HepG2 (cell line): ENCODE data around the gene C2CD3. TPM values are rescaled to one million over a fixed set of nuclear protein-coding genes. Genes with fewer than 3 reads are reported as not detected.
"Not testable (repeated sequence)": the region's sequence is repeated elsewhere in the genome, so short reads cannot be mapped to it uniquely, and the experiment has no call there.

ENCODE experiments used
- ATAC-seq: fragments of 200-7000 bp; cut with Tn5 transposase; 3 replicates; pipeline ENCODE4 v1.9.1; 2020; ENCODE audit warnings: mild to moderate bottlenecking, moderate library complexity
- BruUV-seq: library from RNA; stranded (reverse); fragments of 400-500 nt; replicated peaks from 2 replicates; lab custom pipeline; 2021; lab: Mats Ljungman, UMichigan
- CTCF ChIA-PET: fragments of 300-600 bp; formaldehyde crosslinking; extraction: SDS; loops from one replicate; lab custom pipeline; 2021; ENCODE audit warnings: low total read pairs, inconsistent platforms, low intra/inter-chr PET ratio; lab: Yijun Ruan, JAX
- POLR2A ChIA-PET: fragments of 350-600 bp; sonication (Branson Sonifier 250); formaldehyde crosslinking; loops from one replicate; lab custom pipeline; 2020; ENCODE audit warnings: antibody characterized with exemption, inconsistent platforms; lab: Yijun Ruan, JAX
- DNase-seq: peaks from one replicate; pipeline ENCODE4 v3.0.0-alpha.2; 2015; ENCODE audit warnings: low spot score
- FAIRE-seq: peaks from 3 replicates; lab custom pipeline; 2011; peaks lifted over from hg19 to GRCh38; lab: Jason Lieb, UNC
- H2AFZ ChIP-seq: one replicate; pipeline ENCODE4 v1.6.1; 2011; ENCODE audit warnings: low read length, inconsistent platforms
- H3K27ac ChIP-seq: fragments of 300-600 bp; 3 replicates; pipeline ENCODE4 v1.8.0; 2011; ENCODE audit warnings: mixed run types, mild to moderate bottlenecking, mixed read lengths, low read length, inconsistent platforms; ENCODE audit not compliant: insufficient read depth; ENCODE audit errors: extremely low read length
- H3K27me3 ChIP-seq, 2 experiments: fragments of 200-600 bp in 1 of 2; 2 replicates in 1 of 2; 3 replicates in 1 of 2; pipeline versions ENCODE4 v1.6.0 to v1.8.0; 2011; ENCODE audit warnings: low read length in 2 of 2, mild to moderate bottlenecking in 2 of 2, moderate library complexity in 2 of 2, inconsistent platforms in 1 of 2; ENCODE audit not compliant: insufficient read depth in 2 of 2, control insufficient read depth in 1 of 2
- H3K36me3 ChIP-seq, 2 experiments: fragments of 200-600 bp in 1 of 2; replicated peaks in 1 of 2; 2 replicates in 1 of 2; 3 replicates in 1 of 2; pipeline versions ENCODE4 v1.5.1 to v1.8.0; 2011; ENCODE audit warnings: low read length in 2 of 2, inconsistent platforms in 1 of 2; ENCODE audit not compliant: insufficient read depth in 2 of 2, control insufficient read depth in 1 of 2
- H3K4me1 ChIP-seq: 2 replicates; pipeline ENCODE4 v1.5.1; 2012; ENCODE audit warnings: low read length, inconsistent platforms; ENCODE audit not compliant: insufficient read depth
- H3K4me2 ChIP-seq: 2 replicates; pipeline ENCODE4 v1.6.0; 2011; ENCODE audit warnings: low read depth, low read length, inconsistent platforms
- H3K4me3 ChIP-seq, 3 experiments: fragments of 200-600 bp in 1 of 3; sonication (generic), shearing (Covaris generic) in 1 of 3; replicated peaks in 1 of 3; 2 replicates each; pipeline ENCODE4 v1.5.1; 2011 to 2016; ENCODE audit warnings: low read length in 3 of 3, inconsistent platforms in 2 of 3, low read depth in 2 of 3, mild to moderate bottlenecking in 2 of 3, control low read depth in 1 of 3, mixed read lengths in 1 of 3; ENCODE audit not compliant: insufficient read depth in 1 of 3
- H3K79me2 ChIP-seq: one replicate; pipeline ENCODE4 v1.6.1; 2011; ENCODE audit warnings: low read length, inconsistent platforms; ENCODE audit not compliant: insufficient read depth
- H3K9ac ChIP-seq: 2 replicates; pipeline ENCODE4 v1.6.0; 2011; ENCODE audit warnings: mild to moderate bottlenecking, low read depth, low read length, inconsistent platforms; ENCODE audit not compliant: insufficient read depth
- H3K9me3 ChIP-seq: 2 replicates; pipeline ENCODE4 v1.5.1; 2012; ENCODE audit warnings: mild to moderate bottlenecking, low read length
- H4K20me1 ChIP-seq: 2 replicates; pipeline ENCODE4 v1.6.0; 2011; ENCODE audit warnings: inconsistent platforms, mild to moderate bottlenecking, low read length, moderate library complexity; ENCODE audit not compliant: insufficient read depth
- ARID5B ChIP-seq: IDR thresholded peaks from 2 replicates; pipeline ENCODE4 v1.4.0; 2020; ENCODE audit warnings: mild to moderate bottlenecking, missing genetic modification reagents
- CEBPB ChIP-seq: IDR thresholded peaks from 2 replicates; pipeline ENCODE4 v1.6.1; 2011; ENCODE audit warnings: low read depth, low read length, improper control_type of control experiment, borderline replicate concordance
- HOXA3 ChIP-seq: sonication (generic); formaldehyde crosslinking; IDR thresholded peaks from 2 replicates; pipeline ENCODE4 v1.5.0; 2020; ENCODE audit warnings: missing genetic modification reagents
- PITX1 ChIP-seq: sonication (generic); formaldehyde crosslinking; IDR thresholded peaks from 2 replicates; pipeline ENCODE4 v1.5.1; 2020; ENCODE audit warnings: mild to moderate bottlenecking, missing genetic modification reagents
- PRDM4 ChIP-seq: sonication (generic); formaldehyde crosslinking; IDR thresholded peaks from 2 replicates; pipeline ENCODE4 v1.9.0; 2021; ENCODE audit warnings: missing genetic modification reagents, borderline replicate concordance
- RARA ChIP-seq: IDR thresholded peaks from 2 replicates; pipeline ENCODE4 v1.6.1; 2016; ENCODE audit warnings: missing genetic modification reagents, missing compliant biosample characterization
- RCOR2 ChIP-seq: IDR thresholded peaks from 2 replicates; pipeline ENCODE4 v1.6.1; 2016; ENCODE audit warnings: missing biosample characterization, missing genetic modification reagents
- TBX2 ChIP-seq: sonication (generic); formaldehyde crosslinking; IDR thresholded peaks from 2 replicates; pipeline ENCODE4 v1.5.0; 2020; ENCODE audit warnings: missing genetic modification reagents, mild to moderate bottlenecking, borderline replicate concordance
- ZMYM4 ChIP-seq: sonication (generic); formaldehyde crosslinking; IDR thresholded peaks from 2 replicates; pipeline ENCODE4 v1.8.1; 2023; ENCODE audit warnings: mild to moderate bottlenecking, missing genetic modification reagents
- ZNF282 ChIP-seq: fragments of 450-650 bp; IDR thresholded peaks from 2 replicates; pipeline ENCODE4 v1.6.1; 2018; ENCODE audit not compliant: partially characterized antibody
- ZNF512 ChIP-seq: sonication (generic); formaldehyde crosslinking; IDR thresholded peaks from 2 replicates; pipeline ENCODE4 v1.4.0; 2020; ENCODE audit warnings: mild to moderate bottlenecking, missing genetic modification reagents
- WGBS: methylation state at CpG from one replicate; pipeline ENCODE4 v1.1.6; 2017; ENCODE audit warnings: low lambda C conversion rate; 5-methylcytosine and 5-hydroxymethylcytosine counted together
- in situ Hi-C: cut with HindIII; loops from 2 replicates; pipeline ENCODE4 v1.10.0; 2017; ENCODE audit warnings: low pct_unique_long_range_greater_than_20kb; ENCODE audit not compliant: extremely low pct_ligation_motif_present
- intact Hi-C: fragments of 100-400 bp; cut with micrococcal nuclease; formaldehyde crosslinking; loops from one replicate; pipeline ENCODE4 v1.10.0; 2022; ENCODE audit not compliant: unreplicated experiment
- polyA plus RNA-seq, 8 experiments: library from polyadenylated mRNA; depleted of rRNA in 3 of 8; stranded (reverse) in 7 of 8; unstranded in 1 of 8; fragments of >200 nt; fragmentation: Illumina TruSeq in 4 of 8; extraction: Trizol in 4 of 8; gene quantifications; 2 replicates each; pipeline versions ENCODE4 v1.2.1 to v1.2.3, GENCODE V29; 2011 to 2016; ENCODE audit warnings: low read depth in 4 of 8, missing spikeins in 1 of 8, mixed read lengths in 1 of 8; ENCODE audit not compliant: insufficient read depth in 1 of 8
- total RNA-seq, 5 experiments: library from RNA; depleted of rRNA; stranded (reverse); fragments of >200 nt; fragmentation: Illumina TruSeq; extraction: Trizol; gene quantifications; 2 replicates each; pipeline ENCODE4 v1.2.3, GENCODE V29; 2016; ENCODE audit warnings: low read depth in 1 of 5

Gene C2CD3
- total and polyA plus RNA-seq, 2 of the 13 experiments (the other 11 are each of a cell fraction or from before 2014, with no cell fraction given), result 5.5 to 6.4 TPM

- TF ChIP-seq RARA (CRISPR knock-in tag) (no peak), HOXA3 (CRISPR knock-in tag) (0 out of 2 replicates have a peak, but pooled peaks have one; percentile 20), RCOR2 (CRISPR knock-in tag) (0 out of 2 replicates have a peak, but pooled peaks have one; percentile 50), PITX1 (peak; percentile 52; the same call in 1 of the 2 replicates), PRDM4 (no peak), CEBPB (peak; percentile 72; the same call in 1 of the 2 replicates), ARID5B (CRISPR knock-in tag) (peak; percentile 58), ZMYM4 (CRISPR knock-in tag) (peak; percentile 56; the same call in 1 of the 2 replicates), TBX2 (CRISPR knock-in tag) (0 out of 2 replicates have a peak, but pooled peaks have one; percentile 26), ZNF282 (no peak), ZNF512 (CRISPR knock-in tag) (0 out of 2 replicates have a peak, but pooled peaks have one; percentile 80)
These were observed 85.8 kb downstream of the C2CD3 start (continued) for GRCh38 chr11:74084796-74085541.

- H3K4me1 ChIP-seq, result peaks cover 20% of the 10 kb centered on the region
- FAIRE-seq, POLR2A ChIA-PET, H3K36me3 ChIP-seq, H3K27me3 ChIP-seq, CTCF ChIA-PET, H3K4me3 ChIP-seq, ATAC-seq, H3K4me2 ChIP-seq, H2AFZ ChIP-seq, in situ Hi-C loops, H3K9ac ChIP-seq, intact Hi-C loops, H4K20me1 ChIP-seq, H3K27ac ChIP-seq, H3K9me3 ChIP-seq, BruUV-seq, DNase-seq, H3K79me2 ChIP-seq: not testable (repeated sequence)
- 97% methylated on average over 4 of the region's 4 CpGs for WGBS
These were observed 86.9 kb downstream of the C2CD3 start for GRCh38 chr11:74083927-74084326.
